ENCODE measurements around the gene DGKI. TPM values are rescaled to one million over a fixed set of nuclear protein-coding genes. Genes with fewer than 3 reads are reported as not detected.

The DGKI gene
- total and polyA plus RNA-seq, 9 of the 15 experiments (the other 6 are each of a cell fraction or from before 2014, with no cell fraction given) = 0.11 to 0.54 (median 0.15) TPM; not detected in 5

GRCh38 chr7:137625197-137625596 lies 221.6 kb downstream of the DGKI start:
- H3K4me2 ChIP-seq (ENCODE audit: insufficient read depth, low read length) = no peak overlapping the region
- no peak for FAIRE-seq
- H3K79me2 ChIP-seq (ENCODE audit: control insufficient read depth, insufficient read depth, low read length) = no peaks in the 10 kb centered on the region
- no peaks in the 10 kb centered on the region for H3K9me3 ChIP-seq (replicated peaks; ENCODE audit: control insufficient read depth, insufficient read depth, low read depth, low read length)
- H2AFZ ChIP-seq (ENCODE audit: low read depth, low read length) = no peak overlapping the region
- in situ Hi-C loops (cut with MboI) (no loop called here), intact Hi-C loops (cut with micrococcal nuclease) (no loop called here)
- H3K27me3 ChIP-seq (ENCODE audit: control insufficient read depth in 2 of 2, insufficient read depth in 2 of 2, low read length in 2 of 2) = peaks cover 0 to 3% of the 10 kb centered on the region in 2 experiments; a peak in 2 of 5 replicates
- ChIA-PET POLR2A (interaction anchor here (1.2 kb wide), 1 partner anchor 19 kb away, joined by 3 read pairs; no protein-coding TSS in a partner anchor), CTCF (ENCODE audit: low intra/inter-chr PET ratio) (interaction anchor here (0.6 to 3.7 kb wide), 2 partner anchors 19 to 23 kb away, joined by 3 to 19 read pairs; no protein-coding TSS in a partner anchor)
- no peaks in the 10 kb centered on the region for H3K36me3 ChIP-seq (ENCODE audit: control insufficient read depth, insufficient read depth, low read length)
- no peaks in the 10 kb centered on the region for H4K20me1 ChIP-seq (replicated peaks; ENCODE audit: control insufficient read depth, insufficient read depth, low read length)
- DNase-seq (ENCODE audit: extremely low read depth in 1 of 4, low spot score in 3 of 4) = peak in 1 of 4 experiments; percentile 53
- no peaks in the 10 kb centered on the region for H3K4me1 ChIP-seq (replicated peaks in 1 of 2; ENCODE audit: control insufficient read depth in 2 of 2, insufficient read depth in 2 of 2, low read length in 2 of 2)
- no TSS peak for BruUV-seq (replicated peaks)
- H3K9me1 ChIP-seq (ENCODE audit: control insufficient read depth, insufficient read depth, low read length) = no peaks in the 10 kb centered on the region
- H3K4me3 ChIP-seq = no peak overlapping the region
- peak; percentile 42; the same call in 2 of the 3 replicates for ATAC-seq
- H3K9ac ChIP-seq (ENCODE audit: insufficient read depth in 1 of 2, low read depth in 2 of 2, low read length in 2 of 2) = no peak overlapping the region
- H3K27ac ChIP-seq (ENCODE audit: extremely low read depth, low read depth, low read length) = no peak overlapping the region
- WGBS (ENCODE audit: insufficient coverage, low coverage, missing lambda C conversion rate) = 0% methylated on average over 7 of the region's 7 CpGs
- no peak for TF ChIP-seq KDM2B (CRISPR knock-in tag; IDR thresholded peaks at IDR 0.05)
- TF ChIP-seq SMAD1 (IDR thresholded peaks at IDR 0.05; ENCODE audit: low read depth, low read length, partially characterized antibody) = no peak
- TF ChIP-seq HBP1 (CRISPR knock-in tag; IDR thresholded peaks at IDR 0.05) = no peak
- peak; percentile 96 for TF ChIP-seq NFIC (IDR thresholded peaks at IDR 0.05)
- no peak for TF ChIP-seq SOX6 (IDR thresholded peaks at IDR 0.05)
- no peak for TF ChIP-seq ZNF23 (CRISPR knock-in tag; IDR thresholded peaks at IDR 0.05)
- no peak for TF ChIP-seq AFF4 (CRISPR knock-in tag; IDR thresholded peaks at IDR 0.05)
- no peak for TF ChIP-seq GTF3C2 (IDR thresholded peaks at IDR 0.05; ENCODE audit: borderline replicate concordance, extremely low read depth, insufficient read length)
- no peak for TF ChIP-seq SRSF1 (IDR thresholded peaks at IDR 0.05; ENCODE audit: low read depth, low read length)
- TF ChIP-seq RFX7 (CRISPR knock-in tag; IDR thresholded peaks at IDR 0.05) = no peak
- no peak for TF ChIP-seq WHSC1 (IDR thresholded peaks at IDR 0.05; ENCODE audit: low read length)
- TF ChIP-seq NR2C2 (CRISPR knock-in tag; IDR thresholded peaks at IDR 0.05) = no peak
- no peak for TF ChIP-seq NR2C2 (tag; IDR thresholded peaks at IDR 0.05)
- TF ChIP-seq KAT7 (CRISPR knock-in tag; IDR thresholded peaks at IDR 0.05; ENCODE audit: borderline replicate concordance) = no peak
- TF ChIP-seq HEY1 (CRISPR knock-in tag; IDR thresholded peaks at IDR 0.05; ENCODE audit: borderline replicate concordance) = no peak
- TF ChIP-seq MEF2D (tag; conservative IDR thresholded peaks at IDR 0.05; ENCODE audit: low read depth) = 0 out of 2 replicates have a peak, but pooled peaks have one; percentile 26
